Stimulated activated CD4-positive, alpha-beta T cell treated with anti-CD3 and anti-CD28 coated beads, Interleukin-1b, Interleukin-23, amount 100 ng/mL, for 24 hours (primary cell): ENCODE data around the gene DTNB.
"Not testable (repeated sequence)": the region's sequence is repeated elsewhere in the genome, so short reads cannot be mapped to it uniquely, and the experiment has no call there.

Source experiments
- DNase-seq, 4 experiments: peaks; one replicate each; pipeline ENCODE4 v3.0.0-alpha.2; 2020; ENCODE audit warnings: low read depth in 4 of 4, low spot score in 1 of 4

The DTNB gene

GRCh38 chr2:25590921-25591505, 82.4 kb downstream of the DTNB start:
- DNase-seq = no peak

GRCh38 chr2:25589676-25590205, 83.6 kb downstream of the DTNB start:
- DNase-seq = no peak

DNA sequence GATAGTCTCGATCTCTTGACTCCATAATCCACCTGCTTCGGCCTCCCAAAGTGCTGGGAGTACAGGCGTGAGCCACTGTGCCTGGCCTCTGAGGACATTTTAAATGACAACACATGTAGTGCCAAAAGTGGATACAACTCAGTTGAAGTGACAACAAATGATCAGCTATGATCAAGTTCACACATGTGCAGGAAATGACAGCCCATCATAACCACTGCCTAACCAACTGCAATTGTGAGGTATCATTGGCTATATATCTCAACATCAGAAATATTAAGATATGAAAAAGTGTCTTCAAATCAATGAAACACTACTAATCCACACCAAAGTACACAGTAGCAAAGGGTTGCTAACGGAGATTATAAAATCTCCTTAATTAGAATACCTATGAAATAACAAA, 84.8 kb downstream of the DTNB start:
- DNase-seq = no peak

DNA sequence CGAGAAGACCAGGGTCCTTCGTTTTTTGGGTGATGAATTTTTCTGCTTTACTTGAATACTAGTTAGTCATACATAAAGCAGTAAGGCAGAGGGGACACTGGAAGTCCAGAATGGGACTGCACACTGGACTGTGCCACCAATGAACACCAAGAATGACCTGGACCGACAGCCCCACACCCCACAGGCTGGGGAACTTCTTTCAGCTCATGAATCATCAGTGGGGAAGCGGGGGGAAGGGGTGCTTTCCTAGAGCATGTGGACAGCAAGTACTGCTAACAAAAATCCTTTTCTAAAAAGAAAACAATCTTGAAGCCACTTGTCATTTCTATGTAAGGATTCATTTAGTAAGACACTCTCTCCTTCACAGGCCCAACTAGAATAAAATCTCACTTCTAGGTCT, 86.0 kb downstream of the DTNB start:
- DNase-seq = no peak

GRCh38 chr2:25586726-25587144, 86.6 kb downstream of the DTNB start:
- DNase-seq = no peak

DNA sequence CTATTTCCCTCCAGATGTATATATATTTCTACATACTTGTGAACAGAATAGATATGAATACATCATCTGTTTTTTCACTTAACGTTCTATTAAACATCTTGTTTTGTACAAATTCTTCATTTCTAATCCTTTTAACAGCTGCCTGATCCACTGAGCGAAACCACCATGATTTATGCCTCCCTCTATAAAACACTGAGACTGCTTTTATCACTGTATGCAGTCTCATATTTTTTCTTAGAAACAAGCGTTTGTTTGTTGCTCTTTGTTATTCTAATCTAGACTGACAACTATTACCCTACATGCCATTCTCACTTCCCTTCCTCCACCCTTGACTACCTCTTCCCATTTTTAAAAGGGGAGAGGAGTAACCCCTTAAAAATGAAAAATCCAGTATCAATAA, 88.2 kb downstream of the DTNB start:
- no peak for DNase-seq

- no peak for DNase-seq
Observed at GRCh38 chr2:25582077-25582830, 91.1 kb downstream of the DTNB start.

GRCh38 chr2:25576596-25576995, 96.8 kb downstream of the DTNB start:
- DNase-seq = no peak

GRCh38 chr2:25572638-25573037, 100.7 kb downstream of the DTNB start:
- DNase-seq = no peak

- no peak for DNase-seq
Observed at GRCh38 chr2:25570161-25570845, 103.1 kb downstream of the DTNB start.

- no peak for DNase-seq
Observed at GRCh38 chr2:25567406-25567805, 106.0 kb downstream of the DTNB start.

GRCh38 chr2:25566694-25567093, 106.7 kb downstream of the DTNB start:
- no peak for DNase-seq

GRCh38 chr2:25566094-25566493, 107.3 kb downstream of the DTNB start:
- no peak for DNase-seq

- no peak for DNase-seq
Observed at GRCh38 chr2:25561136-25561850, 112.1 kb downstream of the DTNB start.

DNA sequence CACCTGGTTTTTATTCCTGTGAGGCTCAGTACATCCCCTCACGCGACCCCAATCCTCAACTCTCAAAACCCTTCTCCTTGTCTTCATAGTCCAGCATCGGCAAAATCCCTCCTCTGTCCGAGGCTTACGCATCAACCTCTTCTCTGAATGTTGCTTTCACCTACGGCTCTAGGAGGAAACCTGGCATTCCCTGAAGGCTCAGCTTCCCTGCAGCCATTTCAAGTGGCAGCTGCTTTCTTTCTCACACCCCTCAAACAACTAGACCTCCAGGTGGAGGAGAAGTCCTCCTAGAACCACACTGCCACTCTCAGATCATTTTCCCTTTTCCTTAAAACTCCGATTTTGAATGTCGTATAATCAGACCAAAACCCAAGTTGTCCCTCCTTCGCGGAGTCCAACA, 114.2 kb downstream of the DTNB start:
- DNase-seq = no peak

GRCh38 chr2:25558262-25558661, 115.1 kb downstream of the DTNB start:
- DNase-seq = peak in 1 of 4 experiments; percentile 17

- DNase-seq = no peak
Observed at GRCh38 chr2:25557179-25558036, 116.0 kb downstream of the DTNB start.

DNA sequence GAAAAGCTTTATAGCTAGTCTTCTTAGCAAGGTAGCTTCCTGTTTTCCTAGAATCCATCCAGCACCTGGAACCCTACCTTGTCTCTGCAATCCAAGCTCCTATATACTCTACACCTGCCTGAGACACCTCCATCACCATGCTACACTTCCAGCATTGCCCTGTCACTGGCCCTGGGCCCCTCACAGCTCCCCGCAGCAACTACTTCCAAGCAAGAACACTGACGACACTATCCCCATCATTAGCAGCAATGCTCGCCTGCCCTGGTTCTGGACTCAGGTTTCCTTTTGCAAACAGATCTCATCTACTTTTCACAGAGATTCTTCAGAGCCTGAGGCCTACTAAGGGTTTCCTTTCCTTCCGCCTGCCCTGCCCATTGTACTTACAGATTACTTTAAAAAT, 121.1 kb downstream of the DTNB start:
- DNase-seq = no peak

DNA sequence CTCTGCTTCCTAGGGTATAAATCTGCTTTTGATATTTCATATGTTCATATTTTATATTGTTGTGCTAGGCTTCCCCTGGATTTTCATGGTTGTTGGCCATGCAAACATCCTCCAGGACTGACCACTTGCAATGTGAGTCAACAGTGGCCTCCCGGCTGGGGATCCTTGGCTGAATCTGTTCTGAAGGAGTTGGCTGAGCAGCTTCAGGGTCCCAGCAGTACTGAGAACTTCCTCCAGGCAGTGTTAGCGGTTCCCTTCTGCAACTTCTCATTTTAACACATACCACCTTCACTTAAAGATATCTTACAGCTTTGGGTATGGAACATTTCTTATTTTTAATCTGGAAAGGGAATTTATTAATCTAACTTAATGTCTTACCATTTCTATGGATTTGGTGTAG, 122.1 kb downstream of the DTNB start:
- DNase-seq = no peak

DNA sequence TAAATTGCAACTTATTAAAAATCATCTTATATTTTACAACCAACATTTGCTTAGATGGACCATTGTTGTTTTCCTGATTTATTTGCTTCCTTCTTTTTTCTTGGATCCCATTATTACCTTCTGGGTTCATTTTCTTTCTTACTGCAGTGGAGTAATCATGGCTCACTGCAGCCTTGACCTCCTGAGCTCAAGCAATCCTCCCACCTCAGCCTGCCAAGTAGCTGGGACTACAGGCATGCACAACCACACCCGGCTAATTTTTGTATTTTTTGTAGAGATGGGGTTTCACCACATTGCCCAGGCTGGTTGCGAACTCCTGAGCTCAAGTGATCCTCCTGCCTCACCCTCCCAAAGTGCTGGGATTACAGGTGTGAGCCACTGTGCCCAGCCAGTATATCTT, 123.8 kb downstream of the DTNB start:
- not testable (repeated sequence) for DNase-seq

GRCh38 chr2:25548601-25549000, 124.8 kb downstream of the DTNB start:
- no peak for DNase-seq
